H1 (cell line): ENCODE results near the gene RASAL2. TPM values are rescaled to one million over a fixed set of nuclear protein-coding genes. Genes with fewer than 3 reads are reported as not detected.

ENCODE experiments used
- CTCF ChIA-PET: fragments of 300-600 bp; sonication (Branson Sonifier 250); formaldehyde crosslinking; loops from one replicate; lab custom pipeline; 2021; ENCODE audit not compliant: partially characterized antibody; lab: Charles Lee
- POLR2A ChIA-PET: fragments of 300-600 bp; sonication (Branson Sonifier 250); formaldehyde crosslinking; loops from one replicate; lab custom pipeline; 2021; ENCODE audit warnings: inconsistent platforms; ENCODE audit not compliant: partially characterized antibody; lab: Charles Lee
- DNase-seq, 2 experiments: peaks; one replicate each; pipeline versions ENCODE4 v3.0.0 to v3.0.0-alpha.2; 2010 to 2022; ENCODE audit warnings: low spot score in 2 of 2, low read depth in 1 of 2, mixed read lengths in 1 of 2
- FAIRE-seq: peaks from 2 replicates; lab custom pipeline; 2011; peaks lifted over from hg19 to GRCh38; lab: Jason Lieb, UNC
- H2AFZ ChIP-seq: 2 replicates; pipeline ENCODE4 v1.8.1; 2012; ENCODE audit warnings: low read length, inconsistent platforms
- H2AK5ac ChIP-seq: 2 replicates; pipeline ENCODE4 v1.6.1; 2013; ENCODE audit warnings: low read depth, low read length
- H2BK120ac ChIP-seq: replicated peaks from 2 replicates; pipeline ENCODE3; 2013; ENCODE audit warnings: low read depth, low read length, inconsistent platforms
- H2BK12ac ChIP-seq: 2 replicates; pipeline ENCODE4 v1.6.1; 2013; ENCODE audit warnings: low read depth, low read length
- H2BK15ac ChIP-seq: 2 replicates; pipeline ENCODE4 v1.6.1; 2013; ENCODE audit warnings: low read length
- H2BK20ac ChIP-seq: 2 replicates; pipeline ENCODE4 v1.6.1; 2013; ENCODE audit warnings: low read length
- H2BK5ac ChIP-seq: 2 replicates; pipeline ENCODE4 v1.6.1; 2013; ENCODE audit warnings: low read depth, low read length
- H3K14ac ChIP-seq: 2 replicates; pipeline ENCODE4 v1.6.1; 2013; ENCODE audit warnings: inconsistent platforms; ENCODE audit not compliant: insufficient read length
- H3K18ac ChIP-seq: 2 replicates; pipeline ENCODE4 v1.6.1; 2013; ENCODE audit warnings: low read length; ENCODE audit errors: extremely low read depth
- H3K23ac ChIP-seq: 2 replicates; pipeline ENCODE4 v1.6.1; 2013; ENCODE audit warnings: inconsistent platforms; ENCODE audit not compliant: insufficient read length
- H3K23me2 ChIP-seq: 2 replicates; pipeline ENCODE4 v1.6.1; 2013; ENCODE audit warnings: low read depth, low read length
- H3K27ac ChIP-seq: 2 replicates; pipeline ENCODE4 v1.6.1; 2011; ENCODE audit warnings: low read depth, low read length, inconsistent platforms
- H3K27me3 ChIP-seq, 4 experiments: replicated peaks in 1 of 4; 1 replicate in 1 of 4; 2 replicates in 3 of 4; pipeline versions ENCODE4 v1.6.1 to v1.8.1; 2011 to 2013; ENCODE audit warnings: low read length in 3 of 4, mild to moderate bottlenecking in 3 of 4, inconsistent platforms in 2 of 4, mixed read lengths in 2 of 4, moderate library complexity in 1 of 4; ENCODE audit not compliant: control insufficient read depth in 3 of 4, insufficient read depth in 3 of 4; ENCODE audit errors: extremely low read depth in 1 of 4
- H3K36me3 ChIP-seq, 4 experiments: 2 replicates each; pipeline versions ENCODE4 v1.6.1 to v1.8.1; 2011 to 2013; ENCODE audit warnings: mild to moderate bottlenecking in 4 of 4, low read length in 3 of 4, moderate library complexity in 2 of 4, control low read depth in 1 of 4, inconsistent platforms in 1 of 4; ENCODE audit not compliant: insufficient read depth in 4 of 4, control insufficient read depth in 2 of 4
- H3K4ac ChIP-seq: replicated peaks from 2 replicates; pipeline ENCODE3; 2013; ENCODE audit warnings: low read length, low read depth, mixed read lengths, inconsistent platforms; ENCODE audit not compliant: insufficient read length
- H3K4me1 ChIP-seq, 4 experiments: replicated peaks in 1 of 4; 1 replicate in 1 of 4; 2 replicates in 3 of 4; pipeline versions ENCODE4 v1.6.1 to v1.8.1; 2011 to 2013; ENCODE audit warnings: low read length in 3 of 4, inconsistent platforms in 2 of 4, mixed read lengths in 1 of 4; ENCODE audit not compliant: insufficient read depth in 4 of 4, control insufficient read depth in 3 of 4
- H3K4me2 ChIP-seq, 2 experiments: 2 replicates each; pipeline versions ENCODE4 v1.6.1 to v1.8.1; 2011 to 2013; ENCODE audit warnings: low read depth in 2 of 2, low read length in 2 of 2, control low read depth in 1 of 2, inconsistent platforms in 1 of 2, mild to moderate bottlenecking in 1 of 2; ENCODE audit not compliant: insufficient read depth in 1 of 2
- H3K4me3 ChIP-seq, 4 experiments: fragments of 200-600, 300-600 bp in 1 of 4; sonication (generic), shearing (Covaris generic), sonication (Bioruptor Twin) in 1 of 4; 2 replicates each; pipeline versions ENCODE4 v1.5.1 to v1.8.1; 2011 to 2016; ENCODE audit warnings: low read length in 4 of 4, low read depth in 3 of 4, control low read depth in 2 of 4, inconsistent platforms in 2 of 4, mild to moderate bottlenecking in 2 of 4, mixed read lengths in 1 of 4, moderate library complexity in 1 of 4; ENCODE audit not compliant: insufficient read depth in 2 of 4; ENCODE audit errors: extremely low read depth in 1 of 4
- H3K56ac ChIP-seq: replicated peaks from 2 replicates; pipeline ENCODE3; 2013; ENCODE audit warnings: low read depth, mild to moderate bottlenecking, mixed read lengths, low read length, inconsistent platforms; ENCODE audit not compliant: insufficient read length
- H3K79me1 ChIP-seq: 2 replicates; pipeline ENCODE4 v1.6.1; 2013; ENCODE audit warnings: low read depth, low read length, control low read depth
- H3K79me2 ChIP-seq, 2 experiments: 2 replicates each; pipeline versions ENCODE4 v1.6.1 to v1.8.1; 2012 to 2013; ENCODE audit warnings: low read length in 2 of 2, mild to moderate bottlenecking in 2 of 2, inconsistent platforms in 1 of 2; ENCODE audit not compliant: insufficient read depth in 2 of 2, control insufficient read depth in 1 of 2
- H3K9ac ChIP-seq, 4 experiments: replicated peaks in 1 of 4; 1 replicate in 1 of 4; 2 replicates in 3 of 4; pipeline versions ENCODE4 v1.6.1 to v1.8.1; 2011 to 2013; ENCODE audit warnings: low read depth in 3 of 4, low read length in 3 of 4, control low read depth in 2 of 4, mild to moderate bottlenecking in 2 of 4, moderate library complexity in 2 of 4, inconsistent platforms in 1 of 4; ENCODE audit errors: extremely low read depth in 1 of 4
- H3K9me3 ChIP-seq, 2 experiments: 2 replicates each; pipeline versions ENCODE4 v1.6.1 to v1.8.1; 2012 to 2013; ENCODE audit warnings: mild to moderate bottlenecking in 2 of 2, moderate library complexity in 2 of 2, control low read depth in 1 of 2, inconsistent platforms in 1 of 2, low read depth in 1 of 2, low read length in 1 of 2, mixed read lengths in 1 of 2; ENCODE audit not compliant: insufficient read depth in 2 of 2
- H4K20me1 ChIP-seq, 2 experiments: replicated peaks in 1 of 2; 2 replicates each; pipeline versions ENCODE3 to v1.8.1; 2011 to 2013; ENCODE audit warnings: inconsistent platforms in 2 of 2, low read length in 2 of 2, mild to moderate bottlenecking in 1 of 2; ENCODE audit not compliant: insufficient read depth in 2 of 2, control insufficient read depth in 1 of 2
- H4K5ac ChIP-seq: 2 replicates; pipeline ENCODE4 v1.6.1; 2013; ENCODE audit warnings: low read length, low read depth, mixed read lengths, inconsistent platforms; ENCODE audit not compliant: insufficient read length
- H4K8ac ChIP-seq: 2 replicates; pipeline ENCODE4 v1.8.0; 2013; ENCODE audit warnings: mild to moderate bottlenecking, moderate library complexity, low read length, inconsistent platforms; ENCODE audit not compliant: insufficient read depth; ENCODE audit errors: extremely low read depth
- H4K91ac ChIP-seq: replicated peaks from 2 replicates; pipeline ENCODE3; 2013; ENCODE audit warnings: low read length, mixed read lengths, inconsistent platforms; ENCODE audit not compliant: insufficient read length
- CHD1 ChIP-seq: IDR thresholded peaks from 2 replicates; pipeline ENCODE4 v1.6.1; 2012; ENCODE audit warnings: low read depth, low read length, improper control_type of control experiment
- CHD2 ChIP-seq: IDR thresholded peaks from 2 replicates; pipeline ENCODE4 v1.6.1; 2012; ENCODE audit warnings: low read length, improper control_type of control experiment
- JUND ChIP-seq: IDR thresholded peaks from 2 replicates; pipeline ENCODE4 v1.6.1; 2011; ENCODE audit warnings: mild to moderate bottlenecking, improper control_type of control experiment, low read length
- KDM4A ChIP-seq: IDR thresholded peaks from one replicate; pipeline ENCODE4 v1.7.1; 2012; ENCODE audit warnings: low read depth, mild to moderate bottlenecking, moderate library complexity, low read length, inconsistent platforms; ENCODE audit not compliant: severe bottlenecking
- PHF8 ChIP-seq: fragments of 200-600 bp; sonication (generic); conservative IDR thresholded peaks from 2 replicates; pipeline ENCODE4 v1.7.1; 2012; ENCODE audit warnings: low read depth, mild to moderate bottlenecking, inconsistent platforms, low read length, moderate library complexity
- RBBP5 ChIP-seq: IDR thresholded peaks from 2 replicates; pipeline ENCODE4 v1.7.1; 2012; ENCODE audit warnings: low read depth, mild to moderate bottlenecking, inconsistent platforms, low read length, moderate library complexity, borderline replicate concordance
- SRF ChIP-seq: IDR thresholded peaks from 2 replicates; pipeline ENCODE4 v1.6.1; 2011; ENCODE audit warnings: mild to moderate bottlenecking, low read depth, low read length, moderate library complexity
- TBP ChIP-seq: IDR thresholded peaks from 2 replicates; pipeline ENCODE4 v1.6.1; 2011; ENCODE audit warnings: low read depth, low read length, improper control_type of control experiment
- WGBS, 2 experiments: shearing (Covaris generic) in 1 of 2; methylation state at CpG; one replicate each; pipeline versions ENCODE4 v1.1.6 to v1.1.7; 2013 to 2015; ENCODE audit warnings: low lambda C conversion rate in 2 of 2, mixed read lengths in 2 of 2, inconsistent platforms in 1 of 2, low coverage in 1 of 2, missing lambda C conversion rate in 1 of 2; ENCODE audit not compliant: insufficient replicate concordance in 2 of 2, insufficient coverage in 1 of 2, insufficient read length in 1 of 2; ENCODE audit errors: extremely low coverage in 1 of 2, missing lambda C conversion rate in 1 of 2; 5-methylcytosine and 5-hydroxymethylcytosine counted together
- polyA plus RNA-seq, 7 experiments: library from polyadenylated mRNA; depleted of rRNA in 3 of 7; stranded (reverse) in 5 of 7; unstranded in 2 of 7; fragments of >200 nt in 5 of 7; fragments of 200-250 nt in 2 of 7; gene quantifications; 1 replicate in 5 of 7; 2 replicates in 1 of 7; 4 replicates in 1 of 7; pipeline versions ENCODE4 v1.2.1 to v1.2.3, GENCODE V29; 2011 to 2013; ENCODE audit warnings: missing spikeins in 2 of 7, mixed read lengths in 2 of 7
- total RNA-seq: library from RNA; stranded (reverse); fragmentation: NEBNext Ultra II Directional; extraction: Animal tissue kit (Norgen Biotek cat#: 25700); gene quantifications from 2 replicates; pipeline ENCODE4 v1.2.1, GENCODE V29; 2021
- TF ChIP-seq, protein P1 (sequence below): IDR thresholded peaks from 2 replicates; pipeline ENCODE4 v1.6.1; 2012; ENCODE audit warnings: low read length, inconsistent platforms
- TF ChIP-seq, protein P2 (sequence below): IDR thresholded peaks from 2 replicates; pipeline ENCODE4 v1.6.1; 2011; ENCODE audit warnings: low read length, improper control_type of control experiment

Gene RASAL2
- total and polyA plus RNA-seq, 2 of the 8 experiments (the other 6 are each of a cell fraction or from before 2014, with no cell fraction given), result 15.9 to 32.5 TPM

DNA sequence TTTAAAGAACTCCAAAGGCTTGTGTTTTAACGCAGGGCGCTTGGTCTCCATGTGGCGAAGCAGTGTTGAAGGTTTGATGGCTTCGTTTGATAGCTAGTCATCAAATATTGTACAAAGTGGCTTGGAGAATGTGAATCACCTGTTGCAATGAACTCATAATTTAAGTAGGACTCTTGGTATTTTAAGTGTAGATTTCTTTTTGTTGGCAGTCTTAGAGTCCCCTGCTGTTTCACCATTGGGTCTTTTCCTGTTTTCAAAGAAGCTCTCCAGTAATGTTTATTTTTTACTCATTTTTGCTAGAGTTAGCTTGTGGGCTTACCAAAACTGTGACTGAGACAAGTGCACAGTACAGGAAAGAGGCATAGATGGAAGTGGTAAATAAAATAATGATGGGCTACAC lies 26.2 kb downstream of the RASAL2 start:
- H3K23ac ChIP-seq, result no peak overlapping the region
- H3K4me2 ChIP-seq, result no peak overlapping the region
- H3K4me3 ChIP-seq, result no peak overlapping the region
- H3K14ac ChIP-seq, result no peak overlapping the region
- ChIA-PET CTCF (interaction anchor here (0.6 to 1.3 kb wide), 4 partner anchors 17 to 1128 kb away, joined by 3 to 6 read pairs (median 3); no protein-coding TSS in a partner anchor), POLR2A (no interaction called here)
- no peak overlapping the region for H2BK15ac ChIP-seq
- H3K9ac ChIP-seq, result no peak overlapping the region
- no peak overlapping the region for H4K5ac ChIP-seq
- no peak overlapping the region for H4K91ac ChIP-seq
- H3K27ac ChIP-seq, result no peak overlapping the region
- no peak for DNase-seq
- H3K56ac ChIP-seq, result no peak overlapping the region
- no peak overlapping the region for H4K8ac ChIP-seq
- H2AK5ac ChIP-seq, result no peak overlapping the region
- no peak overlapping the region for H2BK12ac ChIP-seq
- H2BK5ac ChIP-seq, result no peak overlapping the region
- no peaks in the 10 kb centered on the region for H4K20me1 ChIP-seq
- H2BK20ac ChIP-seq, result no peak overlapping the region
- H3K18ac ChIP-seq, result no peak overlapping the region
- H3K4ac ChIP-seq, result no peak overlapping the region
- H3K23me2 ChIP-seq, result no peaks in the 10 kb centered on the region
- H2AFZ ChIP-seq, result no peak overlapping the region
- TF ChIP-seq CHD2 (no peak), TBP (no peak), CHD1 (no peak), JUND (no peak), PHF8 (no peak), SRF (no peak), KDM4A (no peak), RBBP5 (no peak)
- TF ChIP-seq, protein P1, sequence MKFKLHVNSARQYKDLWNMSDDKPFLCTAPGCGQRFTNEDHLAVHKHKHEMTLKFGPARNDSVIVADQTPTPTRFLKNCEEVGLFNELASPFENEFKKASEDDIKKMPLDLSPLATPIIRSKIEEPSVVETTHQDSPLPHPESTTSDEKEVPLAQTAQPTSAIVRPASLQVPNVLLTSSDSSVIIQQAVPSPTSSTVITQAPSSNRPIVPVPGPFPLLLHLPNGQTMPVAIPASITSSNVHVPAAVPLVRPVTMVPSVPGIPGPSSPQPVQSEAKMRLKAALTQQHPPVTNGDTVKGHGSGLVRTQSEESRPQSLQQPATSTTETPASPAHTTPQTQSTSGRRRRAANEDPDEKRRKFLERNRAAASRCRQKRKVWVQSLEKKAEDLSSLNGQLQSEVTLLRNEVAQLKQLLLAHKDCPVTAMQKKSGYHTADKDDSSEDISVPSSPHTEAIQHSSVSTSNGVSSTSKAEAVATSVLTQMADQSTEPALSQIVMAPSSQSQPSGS, result no peak
- TF ChIP-seq, protein P2, sequence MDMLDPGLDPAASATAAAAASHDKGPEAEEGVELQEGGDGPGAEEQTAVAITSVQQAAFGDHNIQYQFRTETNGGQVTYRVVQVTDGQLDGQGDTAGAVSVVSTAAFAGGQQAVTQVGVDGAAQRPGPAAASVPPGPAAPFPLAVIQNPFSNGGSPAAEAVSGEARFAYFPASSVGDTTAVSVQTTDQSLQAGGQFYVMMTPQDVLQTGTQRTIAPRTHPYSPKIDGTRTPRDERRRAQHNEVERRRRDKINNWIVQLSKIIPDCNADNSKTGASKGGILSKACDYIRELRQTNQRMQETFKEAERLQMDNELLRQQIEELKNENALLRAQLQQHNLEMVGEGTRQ, result no peak
- peaks cover 3 to 75% of the 10 kb centered on the region in 2 experiments; a peak in 3 of 4 replicates for H3K79me2 ChIP-seq
- H2BK120ac ChIP-seq, result no peak overlapping the region
- H3K27me3 ChIP-seq, result no peaks in the 10 kb centered on the region
- H3K79me1 ChIP-seq, result peaks cover 2% of the 10 kb centered on the region; the same call in 1 of the 2 replicates
- no peak for FAIRE-seq
- peaks cover 0 to 6% (median 1%) of the 10 kb centered on the region in 4 experiments; a peak in 2 of 8 replicates for H3K36me3 ChIP-seq
- 93% methylated on average over 4 of the region's 4 CpGs; no CpG with 5 or more reads in 1 of the 2 experiments for WGBS, 2 experiments
- H3K4me1 ChIP-seq, result peaks cover 0 to 6% (median 2%) of the 10 kb centered on the region in 4 experiments; a peak in 2 of 7 replicates
- H3K9me3 ChIP-seq, result peaks cover 9 to 15% of the 10 kb centered on the region in 2 experiments; a peak in 3 of 4 replicates
